Measurements from ENCODE around the gene TOMM40. TPM values are rescaled to one million over a fixed set of nuclear protein-coding genes. Genes with fewer than 3 reads are reported as not detected.

TOMM40 gene
- total and polyA plus RNA-seq, 9 of the 15 experiments (the other 6 are each of a cell fraction or from before 2014, with no cell fraction given), result 0.89 to 290 (median 160) TPM

DNA sequence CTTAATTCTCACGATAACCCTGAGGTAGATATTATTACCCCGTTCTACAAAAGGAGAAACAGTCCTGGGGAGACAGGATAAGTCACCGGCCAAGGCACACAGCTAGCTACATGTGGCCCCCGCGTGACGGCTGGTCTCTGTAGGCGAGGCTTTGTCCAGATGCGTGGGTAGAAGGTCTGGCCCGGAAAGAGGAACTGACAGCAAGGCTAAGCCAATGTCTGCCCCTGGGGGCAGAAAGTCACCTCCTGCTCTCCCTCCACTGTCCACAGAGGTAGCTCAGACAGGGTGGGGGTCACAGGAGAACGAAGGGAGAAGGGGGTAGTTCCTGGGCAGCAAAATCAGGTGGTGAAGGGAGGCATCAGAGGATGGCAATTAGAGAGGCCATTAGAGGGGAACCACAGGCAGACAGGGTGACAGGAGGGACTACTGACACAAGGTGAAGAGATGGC is 52.8 kb downstream of the TOMM40 start (continued):
- TF ChIP-seq, protein P1, sequence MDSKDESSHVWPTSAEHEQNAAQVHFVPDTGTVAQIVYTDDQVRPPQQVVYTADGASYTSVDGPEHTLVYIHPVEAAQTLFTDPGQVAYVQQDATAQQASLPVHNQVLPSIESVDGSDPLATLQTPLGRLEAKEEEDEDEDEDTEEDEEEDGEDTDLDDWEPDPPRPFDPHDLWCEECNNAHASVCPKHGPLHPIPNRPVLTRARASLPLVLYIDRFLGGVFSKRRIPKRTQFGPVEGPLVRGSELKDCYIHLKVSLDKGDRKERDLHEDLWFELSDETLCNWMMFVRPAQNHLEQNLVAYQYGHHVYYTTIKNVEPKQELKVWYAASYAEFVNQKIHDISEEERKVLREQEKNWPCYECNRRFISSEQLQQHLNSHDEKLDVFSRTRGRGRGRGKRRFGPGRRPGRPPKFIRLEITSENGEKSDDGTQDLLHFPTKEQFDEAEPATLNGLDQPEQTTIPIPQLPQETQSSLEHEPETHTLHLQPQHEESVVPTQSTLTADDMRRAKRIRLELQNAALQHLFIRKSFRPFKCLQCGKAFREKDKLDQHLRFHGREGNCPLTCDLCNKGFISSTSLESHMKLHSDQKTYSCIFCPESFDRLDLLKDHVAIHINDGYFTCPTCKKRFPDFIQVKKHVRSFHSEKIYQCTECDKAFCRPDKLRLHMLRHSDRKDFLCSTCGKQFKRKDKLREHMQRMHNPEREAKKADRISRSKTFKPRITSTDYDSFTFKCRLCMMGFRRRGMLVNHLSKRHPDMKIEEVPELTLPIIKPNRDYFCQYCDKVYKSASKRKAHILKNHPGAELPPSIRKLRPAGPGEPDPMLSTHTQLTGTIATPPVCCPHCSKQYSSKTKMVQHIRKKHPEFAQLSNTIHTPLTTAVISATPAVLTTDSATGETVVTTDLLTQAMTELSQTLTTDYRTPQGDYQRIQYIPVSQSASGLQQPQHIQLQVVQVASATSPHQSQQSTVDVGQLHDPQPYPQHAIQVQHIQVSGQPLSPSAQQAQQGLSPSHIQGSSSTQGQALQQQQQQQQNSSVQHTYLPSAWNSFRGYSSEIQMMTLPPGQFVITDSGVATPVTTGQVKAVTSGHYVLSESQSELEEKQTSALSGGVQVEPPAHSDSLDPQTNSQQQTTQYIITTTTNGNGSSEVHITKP (IDR thresholded peaks at IDR 0.05; ENCODE audit: partially characterized antibody), result peak; percentile 7
- TF ChIP-seq ZC3H4 (CRISPR knock-in tag; IDR thresholded peaks at IDR 0.05; ENCODE audit: borderline replicate concordance) (no peak), KLF10 (CRISPR knock-in tag; IDR thresholded peaks at IDR 0.05) (no peak), GABPB1 (CRISPR knock-in tag; IDR thresholded peaks at IDR 0.05) (peak; percentile 26; the same call in 1 of the 2 replicates), CBFA2T3 (IDR thresholded peaks at IDR 0.05) (peak; percentile 58), NR3C1 (CRISPR knock-in tag; IDR thresholded peaks at IDR 0.05) (no peak), KHSRP (IDR thresholded peaks at IDR 0.05) (no peak), TEAD1 (CRISPR knock-in tag; IDR thresholded peaks at IDR 0.05) (peak in 1 of 2 experiments; percentile 2; a peak in 1 of 4 replicates), RBFOX2 (IDR thresholded peaks at IDR 0.05; ENCODE audit: low read depth, low read length) (peak; percentile 50), ZFP1 (CRISPR knock-in tag; IDR thresholded peaks at IDR 0.05) (no peak), RAD21 (CRISPR knock-in tag; conservative IDR thresholded peaks at IDR 0.05 in 1 of 2, IDR thresholded peaks at IDR 0.05 in 1 of 2) (peak in 1 of 2 experiments; percentile 40; a peak in 3 of 4 replicates), PHF20 (IDR thresholded peaks at IDR 0.05; ENCODE audit: partially characterized antibody) (no peak)
- TF ChIP-seq, protein P2, sequence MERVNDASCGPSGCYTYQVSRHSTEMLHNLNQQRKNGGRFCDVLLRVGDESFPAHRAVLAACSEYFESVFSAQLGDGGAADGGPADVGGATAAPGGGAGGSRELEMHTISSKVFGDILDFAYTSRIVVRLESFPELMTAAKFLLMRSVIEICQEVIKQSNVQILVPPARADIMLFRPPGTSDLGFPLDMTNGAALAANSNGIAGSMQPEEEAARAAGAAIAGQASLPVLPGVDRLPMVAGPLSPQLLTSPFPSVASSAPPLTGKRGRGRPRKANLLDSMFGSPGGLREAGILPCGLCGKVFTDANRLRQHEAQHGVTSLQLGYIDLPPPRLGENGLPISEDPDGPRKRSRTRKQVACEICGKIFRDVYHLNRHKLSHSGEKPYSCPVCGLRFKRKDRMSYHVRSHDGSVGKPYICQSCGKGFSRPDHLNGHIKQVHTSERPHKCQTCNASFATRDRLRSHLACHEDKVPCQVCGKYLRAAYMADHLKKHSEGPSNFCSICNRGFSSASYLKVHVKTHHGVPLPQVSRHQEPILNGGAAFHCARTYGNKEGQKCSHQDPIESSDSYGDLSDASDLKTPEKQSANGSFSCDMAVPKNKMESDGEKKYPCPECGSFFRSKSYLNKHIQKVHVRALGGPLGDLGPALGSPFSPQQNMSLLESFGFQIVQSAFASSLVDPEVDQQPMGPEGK (CRISPR knock-in tag; IDR thresholded peaks at IDR 0.05; ENCODE audit: borderline replicate concordance), result no peak; the same call in 1 of the 2 replicates
- TF ChIP-seq, protein P3, sequence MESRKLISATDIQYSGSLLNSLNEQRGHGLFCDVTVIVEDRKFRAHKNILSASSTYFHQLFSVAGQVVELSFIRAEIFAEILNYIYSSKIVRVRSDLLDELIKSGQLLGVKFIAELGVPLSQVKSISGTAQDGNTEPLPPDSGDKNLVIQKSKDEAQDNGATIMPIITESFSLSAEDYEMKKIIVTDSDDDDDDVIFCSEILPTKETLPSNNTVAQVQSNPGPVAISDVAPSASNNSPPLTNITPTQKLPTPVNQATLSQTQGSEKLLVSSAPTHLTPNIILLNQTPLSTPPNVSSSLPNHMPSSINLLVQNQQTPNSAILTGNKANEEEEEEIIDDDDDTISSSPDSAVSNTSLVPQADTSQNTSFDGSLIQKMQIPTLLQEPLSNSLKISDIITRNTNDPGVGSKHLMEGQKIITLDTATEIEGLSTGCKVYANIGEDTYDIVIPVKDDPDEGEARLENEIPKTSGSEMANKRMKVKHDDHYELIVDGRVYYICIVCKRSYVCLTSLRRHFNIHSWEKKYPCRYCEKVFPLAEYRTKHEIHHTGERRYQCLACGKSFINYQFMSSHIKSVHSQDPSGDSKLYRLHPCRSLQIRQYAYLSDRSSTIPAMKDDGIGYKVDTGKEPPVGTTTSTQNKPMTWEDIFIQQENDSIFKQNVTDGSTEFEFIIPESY (CRISPR knock-in tag; IDR thresholded peaks at IDR 0.05), result peak; percentile 18; the same call in 1 of the 2 replicates
- TF ChIP-seq, protein P4, sequence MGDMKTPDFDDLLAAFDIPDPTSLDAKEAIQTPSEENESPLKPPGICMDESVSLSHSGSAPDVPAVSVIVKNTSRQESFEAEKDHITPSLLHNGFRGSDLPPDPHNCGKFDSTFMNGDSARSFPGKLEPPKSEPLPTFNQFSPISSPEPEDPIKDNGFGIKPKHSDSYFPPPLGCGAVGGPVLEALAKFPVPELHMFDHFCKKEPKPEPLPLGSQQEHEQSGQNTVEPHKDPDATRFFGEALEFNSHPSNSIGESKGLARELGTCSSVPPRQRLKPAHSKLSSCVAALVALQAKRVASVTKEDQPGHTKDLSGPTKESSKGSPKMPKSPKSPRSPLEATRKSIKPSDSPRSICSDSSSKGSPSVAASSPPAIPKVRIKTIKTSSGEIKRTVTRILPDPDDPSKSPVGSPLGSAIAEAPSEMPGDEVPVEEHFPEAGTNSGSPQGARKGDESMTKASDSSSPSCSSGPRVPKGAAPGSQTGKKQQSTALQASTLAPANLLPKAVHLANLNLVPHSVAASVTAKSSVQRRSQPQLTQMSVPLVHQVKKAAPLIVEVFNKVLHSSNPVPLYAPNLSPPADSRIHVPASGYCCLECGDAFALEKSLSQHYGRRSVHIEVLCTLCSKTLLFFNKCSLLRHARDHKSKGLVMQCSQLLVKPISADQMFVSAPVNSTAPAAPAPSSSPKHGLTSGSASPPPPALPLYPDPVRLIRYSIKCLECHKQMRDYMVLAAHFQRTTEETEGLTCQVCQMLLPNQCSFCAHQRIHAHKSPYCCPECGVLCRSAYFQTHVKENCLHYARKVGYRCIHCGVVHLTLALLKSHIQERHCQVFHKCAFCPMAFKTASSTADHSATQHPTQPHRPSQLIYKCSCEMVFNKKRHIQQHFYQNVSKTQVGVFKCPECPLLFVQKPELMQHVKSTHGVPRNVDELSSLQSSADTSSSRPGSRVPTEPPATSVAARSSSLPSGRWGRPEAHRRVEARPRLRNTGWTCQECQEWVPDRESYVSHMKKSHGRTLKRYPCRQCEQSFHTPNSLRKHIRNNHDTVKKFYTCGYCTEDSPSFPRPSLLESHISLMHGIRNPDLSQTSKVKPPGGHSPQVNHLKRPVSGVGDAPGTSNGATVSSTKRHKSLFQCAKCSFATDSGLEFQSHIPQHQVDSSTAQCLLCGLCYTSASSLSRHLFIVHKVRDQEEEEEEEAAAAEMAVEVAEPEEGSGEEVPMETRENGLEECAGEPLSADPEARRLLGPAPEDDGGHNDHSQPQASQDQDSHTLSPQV (IDR thresholded peaks at IDR 0.05), result peak; percentile 96
- TF ChIP-seq, protein P5, sequence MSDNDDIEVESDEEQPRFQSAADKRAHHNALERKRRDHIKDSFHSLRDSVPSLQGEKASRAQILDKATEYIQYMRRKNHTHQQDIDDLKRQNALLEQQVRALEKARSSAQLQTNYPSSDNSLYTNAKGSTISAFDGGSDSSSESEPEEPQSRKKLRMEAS (CRISPR knock-in tag; IDR thresholded peaks at IDR 0.05), result peak; percentile 97

Measured in K562 (cell line).